Liver (tissue), 9 donors: ENCODE results near the gene UVSSA. TPM values are rescaled to one million over a fixed set of nuclear protein-coding genes. Genes with fewer than 3 reads are reported as not detected.

ENCODE experiments used
- DNase-seq: peaks from one replicate; pipeline ENCODE4 v3.0.0-alpha.2; 2017; ENCODE audit warnings: low spot score
- H3K27ac ChIP-seq, 2 donors: one replicate each; pipeline ENCODE4 v1.7.0; 2013; ENCODE audit warnings: inconsistent platforms in 2 of 2, low read length in 2 of 2, control low read depth in 1 of 2, low read depth in 1 of 2, mild to moderate bottlenecking in 1 of 2
- H3K27me3 ChIP-seq, 4 donors: one replicate each; pipeline versions ENCODE4 v1.6.1 to v1.7.0; 2013; ENCODE audit warnings: low read length in 3 of 4, inconsistent platforms in 1 of 4, mild to moderate bottlenecking in 1 of 4, moderate library complexity in 1 of 4; ENCODE audit not compliant: control insufficient read depth in 4 of 4, insufficient read depth in 4 of 4
- H3K36me3 ChIP-seq, 4 donors: one replicate each; pipeline versions ENCODE4 v1.6.1 to v1.7.0; 2013; ENCODE audit warnings: low read length in 3 of 4, mild to moderate bottlenecking in 3 of 4, low read depth in 1 of 4, moderate library complexity in 1 of 4; ENCODE audit not compliant: control insufficient read depth in 4 of 4, insufficient read depth in 3 of 4
- H3K4me1 ChIP-seq, 4 donors: one replicate each; pipeline versions ENCODE4 v1.6.1 to v1.7.0; 2013; ENCODE audit warnings: low read length in 3 of 4, mild to moderate bottlenecking in 3 of 4, moderate library complexity in 1 of 4; ENCODE audit not compliant: control insufficient read depth in 4 of 4, insufficient read depth in 4 of 4
- H3K4me3 ChIP-seq, 3 donors: one replicate each; pipeline versions ENCODE4 v1.6.1 to v1.7.0; 2013; ENCODE audit warnings: low read length in 3 of 3, control low read depth in 1 of 3, low read depth in 1 of 3, mild to moderate bottlenecking in 1 of 3
- H3K9ac ChIP-seq, 2 donors: one replicate each; pipeline ENCODE4 v1.7.0; 2013; ENCODE audit warnings: low read length in 2 of 2, mild to moderate bottlenecking in 2 of 2, moderate library complexity in 2 of 2, control low read depth in 1 of 2, low read depth in 1 of 2
- H3K9me3 ChIP-seq, 4 donors: one replicate each; pipeline versions ENCODE4 v1.6.1 to v1.7.0; 2013; ENCODE audit warnings: low read length in 3 of 4; ENCODE audit not compliant: control insufficient read depth in 4 of 4
- FOXA1 ChIP-seq: IDR thresholded peaks from 2 replicates; pipeline ENCODE4 v1.6.1; 2016; ENCODE audit warnings: antibody characterized with exemption
- FOXA2 ChIP-seq: IDR thresholded peaks from 2 replicates; pipeline ENCODE4 v1.6.1; 2016; ENCODE audit warnings: antibody characterized with exemption
- GABPA ChIP-seq, 2 donors: IDR thresholded peaks in 1 of 2; conservative IDR thresholded peaks in 1 of 2; 2 replicates each; pipeline ENCODE4 v1.6.1; 2016; ENCODE audit warnings: antibody characterized with exemption in 2 of 2, mild to moderate bottlenecking in 1 of 2, moderate library complexity in 1 of 2
- HNF4G ChIP-seq: IDR thresholded peaks from 2 replicates; pipeline ENCODE4 v1.6.1; 2016; ENCODE audit warnings: antibody characterized with exemption
- NR2F2 ChIP-seq: IDR thresholded peaks from 2 replicates; pipeline ENCODE4 v1.6.1; 2016; ENCODE audit warnings: antibody characterized with exemption
- REST ChIP-seq: IDR thresholded peaks from 2 replicates; pipeline ENCODE4 v1.6.1; 2016; ENCODE audit warnings: antibody characterized with exemption, mild to moderate bottlenecking
- RXRA ChIP-seq, 2 donors: IDR thresholded peaks; 2 replicates each; pipeline ENCODE4 v1.6.1; 2017 to 2018; ENCODE audit warnings: antibody characterized with exemption in 2 of 2, mild to moderate bottlenecking in 1 of 2
- SP1 ChIP-seq: IDR thresholded peaks from 2 replicates; pipeline ENCODE4 v1.6.1; 2018; ENCODE audit warnings: antibody characterized with exemption, mild to moderate bottlenecking
- TAF1 ChIP-seq: conservative IDR thresholded peaks from 2 replicates; pipeline ENCODE4 v1.6.1; 2016; ENCODE audit warnings: antibody characterized with exemption, mild to moderate bottlenecking
- YY1 ChIP-seq: IDR thresholded peaks from 2 replicates; pipeline ENCODE4 v1.6.1; 2016; ENCODE audit warnings: antibody characterized with exemption, mild to moderate bottlenecking
- WGBS: extraction: QIAGEN DNeasy Blood & Tissue Kit; methylation state at CpG from one replicate; pipeline ENCODE4 v1.1.7; 2013; 5-methylcytosine and 5-hydroxymethylcytosine counted together
- polyA plus RNA-seq, 2 donors: library from polyadenylated mRNA; stranded (reverse) in 1 of 2; unstranded in 1 of 2; fragments of 200-250 nt in 1 of 2; fragments of >200 nt in 1 of 2; fragmentation: Nextera tagmentation in 1 of 2; extraction: Ambion mirVana in 1 of 2; gene quantifications; one replicate each; pipeline versions ENCODE4 v1.2.1 to v1.2.3, GENCODE V29; 2013 to 2015
- total RNA-seq, 2 donors: library from RNA; depleted of rRNA; stranded (reverse); fragments of >200 nt; gene quantifications; one replicate each; pipeline ENCODE4 v1.2.3, GENCODE V29; 2014
- TF ChIP-seq, protein P1 (sequence below): IDR thresholded peaks from 2 replicates; pipeline ENCODE4 v1.6.1; 2016; ENCODE audit warnings: antibody characterized with exemption
- donor health status: healthy.
- donor health status: healthy.
- donor health status: healthy.
- donor health status: healthy.
- donor health status: healthy.

UVSSA gene
- total and polyA plus RNA-seq, 4 donors = 2.2 to 18.3 (median 3.6) TPM

DNA sequence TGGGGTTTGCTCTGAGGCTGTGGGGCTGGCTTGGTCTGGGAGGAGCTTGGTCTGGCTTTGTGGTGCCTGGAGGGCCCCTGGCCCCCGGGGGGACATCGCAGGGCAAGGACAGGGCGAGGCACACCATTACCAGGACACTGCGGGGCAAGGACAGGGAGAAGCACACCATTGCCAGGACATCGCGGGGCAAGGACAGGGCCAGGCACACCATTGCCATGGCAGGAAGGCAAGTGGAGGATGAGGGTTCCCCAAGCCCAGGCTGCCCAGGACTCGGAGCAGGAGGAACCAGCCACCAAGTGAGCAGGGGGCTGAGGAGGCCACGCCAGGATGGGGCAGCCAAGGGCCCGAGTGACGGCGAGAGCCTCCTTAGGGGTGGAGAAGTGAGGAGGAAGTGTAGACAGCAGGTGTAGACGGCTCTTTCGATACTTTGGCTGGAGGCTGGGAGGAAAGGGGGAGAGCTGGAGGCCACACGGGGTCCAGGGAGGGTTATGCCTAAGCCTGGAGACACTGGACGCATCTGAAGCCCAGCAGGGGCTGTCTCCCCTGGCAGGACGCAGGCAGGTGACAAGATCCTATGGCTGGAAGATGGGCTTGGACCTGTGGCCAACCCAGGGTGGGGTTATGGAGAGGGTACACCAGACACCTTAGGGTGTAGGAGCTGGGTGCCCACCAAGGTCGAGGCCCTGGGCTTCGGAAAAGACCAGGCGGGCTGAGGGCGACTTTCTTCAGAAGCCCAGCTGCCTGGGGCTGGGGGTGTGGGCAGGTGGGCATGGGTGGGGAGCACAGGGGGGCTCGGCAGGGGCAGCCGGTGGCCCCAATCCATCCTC lies 51.9 kb downstream of the UVSSA start:
- H3K4me1 ChIP-seq = peaks cover 0 to 12% (median 5%) of the 10 kb centered on the region in 4 donors
- 94% methylated on average over 22 of the region's 22 CpGs for WGBS
- TF ChIP-seq, protein P1, sequence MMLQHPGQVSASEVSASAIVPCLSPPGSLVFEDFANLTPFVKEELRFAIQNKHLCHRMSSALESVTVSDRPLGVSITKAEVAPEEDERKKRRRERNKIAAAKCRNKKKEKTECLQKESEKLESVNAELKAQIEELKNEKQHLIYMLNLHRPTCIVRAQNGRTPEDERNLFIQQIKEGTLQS = no peak
- no peak for TF ChIP-seq GABPA (IDR thresholded peaks at IDR 0.05 in 1 of 2, conservative IDR thresholded peaks at IDR 0.05 in 1 of 2)
- no peak for TF ChIP-seq TAF1
- TF ChIP-seq YY1 = no peak
- no peak for TF ChIP-seq HNF4G
- no peak for TF ChIP-seq FOXA1
- no peak for DNase-seq
- no peak overlapping the region for H3K27ac ChIP-seq
- no peak overlapping the region for H3K9ac ChIP-seq
- H3K4me3 ChIP-seq = no peak overlapping the region
- peaks cover 0 to 4% (median under 1%) of the 10 kb centered on the region in 4 donors for H3K36me3 ChIP-seq
- H3K9me3 ChIP-seq = peaks cover 2 to 8% (median 5%) of the 10 kb centered on the region in 4 donors
- peaks cover under 1 to 22% (median 4%) of the 10 kb centered on the region in 4 donors for H3K27me3 ChIP-seq

- DNase-seq = no peak
- H3K27me3 ChIP-seq = peaks cover 2 to 29% (median 5%) of the 10 kb centered on the region in 4 donors
Observed at GRCh38 chr4:1399508-1400190, 52.6 kb downstream of the UVSSA start.

More at GRCh38 chr4:1399508-1400190, 52.6 kb downstream of the UVSSA start:
- H3K9ac ChIP-seq = no peak overlapping the region
- TF ChIP-seq RXRA (IDR thresholded peaks at IDR 0.05) = no peak
- TF ChIP-seq REST = no peak
- no peak for TF ChIP-seq FOXA2
- no peak for TF ChIP-seq YY1
- TF ChIP-seq NR2F2 = no peak
- TF ChIP-seq TAF1 = no peak
- TF ChIP-seq GABPA (IDR thresholded peaks at IDR 0.05 in 1 of 2, conservative IDR thresholded peaks at IDR 0.05 in 1 of 2) = no peak
- TF ChIP-seq SP1 = no peak
- no peak for TF ChIP-seq HNF4G
- peaks cover 0 to 13% (median 6%) of the 10 kb centered on the region in 4 donors for H3K4me1 ChIP-seq
- peaks cover 2 to 8% (median 4%) of the 10 kb centered on the region in 4 donors for H3K9me3 ChIP-seq
- 76% methylated on average over 15 of the region's 15 CpGs for WGBS
- H3K4me3 ChIP-seq = no peak overlapping the region
- no peak overlapping the region for H3K27ac ChIP-seq
- H3K36me3 ChIP-seq = peaks cover 0 to under 1% (median 0%) of the 10 kb centered on the region in 4 donors
